Sciatic nerve (tissue), 2 donors: ENCODE results near the gene OSBPL10. TPM values are rescaled to one million over a fixed set of nuclear protein-coding genes. Genes with fewer than 3 reads are reported as not detected.
"Not testable (repeated sequence)": the region's sequence is repeated elsewhere in the genome, so short reads cannot be mapped to it uniquely, and the experiment has no call there.

ENCODE experiments used
- ATAC-seq: fragments of 200-7000 bp; cut with Tn5 transposase; one replicate; pipeline ENCODE4 v1.9.1; 2020; ENCODE audit warnings: mild to moderate bottlenecking, moderate library complexity
- DNase-seq: peaks from one replicate; pipeline ENCODE4 v3.0.0-alpha.2; 2020; ENCODE audit warnings: low spot score
- intact Hi-C: fragments of 100-400 bp; cut with DNase I; formaldehyde crosslinking; loops from one replicate; pipeline ENCODE4 v1.14.2; 2022
- total RNA-seq: library from RNA; stranded (reverse); fragmentation: NEBNext Ultra II Directional; extraction: Animal tissue kit (Norgen Biotek cat#: 25700); gene quantifications from one replicate; pipeline ENCODE4 v1.2.1, GENCODE V29; 2021
- donor health status: DM: no; HTN: no; CAD: no.
- donor health status: DM: no; HTN: no; CAD: no.

OSBPL10 gene
- total RNA-seq, 1 donor from 2014 or later, result 27.0 TPM

DNA sequence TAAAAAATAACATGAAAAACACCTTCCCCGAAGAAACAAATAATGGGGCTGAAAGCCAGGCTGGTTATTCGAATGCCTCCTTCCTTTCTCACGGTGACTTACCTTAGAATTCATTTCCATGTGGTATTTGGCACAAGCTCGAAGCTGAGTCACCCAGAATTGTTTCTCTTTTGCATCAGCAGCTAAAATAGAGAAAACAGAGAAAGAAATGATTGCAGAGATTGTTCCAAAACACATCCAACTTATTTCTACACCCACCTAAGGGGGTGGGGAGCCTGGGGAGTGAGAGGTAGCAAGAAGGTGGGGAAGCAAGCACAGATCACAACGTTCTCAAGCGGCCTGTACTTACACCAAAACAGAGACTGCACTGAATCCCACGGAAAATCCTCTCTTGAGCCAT is 104.7 kb downstream of the OSBPL10 start:
- DNase-seq (no peak), ATAC-seq (no peak)
- intact Hi-C loops, result no loop called here

DNA sequence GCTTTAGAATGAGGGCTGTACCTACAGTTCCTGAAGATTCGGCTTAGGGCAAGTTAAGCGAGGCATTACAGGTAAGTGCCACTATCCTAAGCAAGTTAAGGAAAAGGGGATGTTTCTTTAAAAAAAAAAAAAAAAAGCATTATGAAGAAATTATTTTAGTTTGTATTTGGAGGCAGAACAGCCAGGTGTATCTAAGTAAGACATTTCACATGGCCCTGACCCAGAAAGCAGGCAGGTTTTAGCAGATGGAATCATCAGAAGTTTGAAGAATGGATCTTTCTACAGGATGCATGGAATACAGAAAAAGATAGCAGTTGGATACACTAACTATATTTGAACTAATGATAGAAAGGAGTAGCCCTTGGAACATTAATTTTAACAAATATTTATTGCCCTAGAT is 105.6 kb downstream of the OSBPL10 start:
- ATAC-seq (no peak), DNase-seq (no peak)

GRCh38 chr3:31873254-31873820 is 107.7 kb downstream of the OSBPL10 start:
- no peak for DNase-seq
- peak; percentile 15 for ATAC-seq
- intact Hi-C loops, result no loop called here

More for the DNA sequence above, 105.6 kb downstream of the OSBPL10 start:
- intact Hi-C loops, result no loop called here

- ATAC-seq (peak; percentile 81), DNase-seq (no peak)
- intact Hi-C loops, result no loop called here
Measured at GRCh38 chr3:31871939-31872507, 109.0 kb downstream of the OSBPL10 start.

DNA sequence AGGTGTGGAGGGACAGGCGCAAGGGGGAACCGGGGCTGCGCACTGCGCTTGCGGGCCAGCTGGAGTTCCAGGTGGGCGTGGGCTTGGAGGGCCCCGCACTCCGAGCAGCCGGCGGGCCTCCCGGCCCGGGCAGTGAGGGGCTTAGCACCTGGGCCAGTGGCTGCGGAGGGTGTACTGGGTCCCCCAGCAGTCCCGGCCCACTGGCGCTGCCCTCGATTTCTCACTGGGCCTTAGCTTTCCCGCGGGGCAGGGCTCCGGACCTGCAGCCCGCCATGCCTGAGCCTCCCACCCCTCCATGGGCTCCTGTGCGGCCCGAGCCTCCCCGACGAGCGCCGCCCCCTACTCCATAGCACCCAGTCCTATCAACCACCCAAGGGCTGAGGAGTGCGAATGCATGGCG is 111.0 kb downstream of the OSBPL10 start:
- ATAC-seq, intact Hi-C loops, DNase-seq: not testable (repeated sequence)

- DNase-seq, result no peak
- intact Hi-C loops, result no loop called here
- ATAC-seq, result no peak
Measured at GRCh38 chr3:31868236-31868635, 112.8 kb downstream of the OSBPL10 start.

DNA sequence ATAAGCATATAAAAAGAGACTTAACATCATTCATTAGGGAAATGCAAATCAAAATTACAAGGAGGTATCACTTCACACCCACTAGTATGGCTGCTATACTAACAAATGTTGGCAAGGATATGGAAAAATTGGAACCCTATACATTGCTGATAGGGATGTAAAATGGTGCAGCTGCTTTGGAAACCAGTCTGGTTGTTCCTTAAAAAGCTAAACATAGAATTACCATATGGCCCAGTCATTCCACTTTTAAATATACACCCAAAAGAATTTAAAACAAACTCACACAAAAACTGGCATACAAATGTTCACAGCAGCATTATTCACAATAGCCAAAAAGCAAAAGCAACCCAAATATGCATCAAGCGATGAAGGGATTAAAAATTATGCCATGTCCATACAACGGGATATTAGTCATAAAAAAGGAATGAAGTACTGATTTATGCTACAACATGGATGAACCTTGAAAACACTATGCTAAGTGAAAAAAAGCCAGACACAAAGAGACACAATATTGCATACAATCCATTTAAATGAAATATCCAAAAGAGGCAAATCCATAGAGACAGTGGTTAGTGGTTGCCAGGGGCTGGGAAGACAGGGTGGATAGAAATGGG is 118.3 kb downstream of the OSBPL10 start:
- intact Hi-C loops, result no loop called here
- no peak for ATAC-seq
- DNase-seq, result no peak

- DNase-seq (no peak), ATAC-seq (no peak)
- intact Hi-C loops, result no loop called here
Measured at GRCh38 chr3:31861826-31862225, 119.2 kb downstream of the OSBPL10 start.

GRCh38 chr3:31860642-31861041 is 120.4 kb downstream of the OSBPL10 start:
- ATAC-seq, DNase-seq, intact Hi-C loops: not testable (repeated sequence)

DNA sequence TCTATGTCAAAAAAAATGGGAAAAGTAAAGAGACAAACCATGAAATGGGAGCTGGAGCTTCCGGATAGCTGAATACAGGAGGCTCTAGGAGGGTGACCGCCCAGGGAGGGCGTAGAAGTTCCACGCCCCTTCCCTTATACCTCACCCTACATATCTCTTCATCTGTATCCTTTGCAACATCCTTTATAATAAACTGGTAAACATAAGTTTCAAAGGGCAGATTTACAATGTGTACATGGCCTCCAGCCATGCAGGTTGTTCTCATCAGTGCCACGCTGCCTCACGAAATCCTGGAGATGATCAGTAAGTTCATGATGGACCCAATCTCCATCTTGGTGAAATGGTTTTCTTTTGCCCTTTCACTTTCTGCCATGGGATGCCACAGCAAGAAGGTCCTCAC is 121.8 kb downstream of the OSBPL10 start:
- no peak for ATAC-seq
- no peak for DNase-seq
- intact Hi-C loops, result no loop called here

DNA sequence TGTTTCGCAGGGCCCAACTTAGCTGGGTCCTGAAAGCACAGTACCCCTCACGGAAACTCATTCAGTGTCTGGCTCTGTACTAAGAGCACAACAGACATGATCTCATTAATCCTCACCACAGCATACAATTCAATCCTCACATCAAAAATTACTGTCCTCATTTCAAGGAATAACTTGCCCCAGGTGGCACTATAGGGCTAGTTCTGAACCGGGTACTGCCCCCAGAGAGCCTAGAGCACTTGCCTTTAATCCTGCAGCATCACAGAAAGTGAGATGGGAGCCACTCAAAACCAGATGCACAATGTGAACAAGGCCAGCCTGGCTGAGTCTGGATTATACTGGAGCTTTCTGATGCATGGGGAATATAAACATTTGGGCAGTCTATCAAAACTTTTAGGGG is 122.6 kb downstream of the OSBPL10 start:
- intact Hi-C loops, result no loop called here
- DNase-seq (no peak), ATAC-seq (no peak)

- ATAC-seq (no peak), DNase-seq (no peak)
- intact Hi-C loops, result no loop called here
Measured at GRCh38 chr3:31853580-31853979, 127.5 kb downstream of the OSBPL10 start.

DNA sequence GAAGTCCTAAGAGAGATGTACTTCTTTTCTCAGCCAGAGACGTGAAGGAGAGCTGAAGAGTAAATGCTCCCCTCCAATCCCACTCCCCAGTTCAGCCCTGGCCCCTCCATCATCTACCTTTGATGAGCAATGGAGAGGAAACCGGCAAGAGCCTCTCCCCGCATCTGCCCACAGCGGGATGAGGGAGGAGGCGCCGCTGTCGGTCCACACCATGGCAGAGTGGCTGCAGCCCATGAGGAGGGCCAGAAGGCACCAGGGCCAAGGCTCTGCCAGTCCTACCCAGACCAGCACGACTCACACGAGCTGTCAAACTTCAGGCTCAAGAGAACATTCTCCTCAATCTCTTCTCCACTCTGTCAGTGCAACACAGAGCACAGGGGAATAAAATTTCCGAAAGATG is 129.8 kb downstream of the OSBPL10 start:
- intact Hi-C loops, result no loop called here
- DNase-seq (no peak), ATAC-seq (peak; percentile 15)

DNA sequence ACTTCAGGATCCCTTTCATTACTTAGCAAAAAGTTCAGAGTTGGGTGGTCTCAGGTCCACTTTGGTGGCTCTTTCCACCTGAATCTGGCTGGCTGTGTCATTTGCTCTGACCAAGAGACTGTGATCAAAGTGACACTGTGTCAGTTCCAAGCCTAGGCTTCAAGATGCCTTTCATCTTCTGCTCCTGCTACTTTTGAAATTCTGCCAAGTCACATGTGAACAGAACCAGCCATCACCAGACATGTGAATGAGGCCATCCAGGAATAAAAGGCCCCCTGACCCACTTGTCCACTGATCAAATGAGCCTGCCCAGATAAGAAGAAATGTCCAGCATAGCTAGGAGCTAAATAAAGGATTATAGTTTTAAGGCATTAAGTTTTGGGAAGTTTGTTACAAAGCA is 132.2 kb downstream of the OSBPL10 start:
- intact Hi-C loops, result no loop called here
- no peak for DNase-seq
- ATAC-seq, result no peak

GRCh38 chr3:31848163-31848818 is 132.8 kb downstream of the OSBPL10 start:
- intact Hi-C loops, result no loop called here
- ATAC-seq, result no peak
- DNase-seq, result no peak

GRCh38 chr3:31847760-31848159 is 133.3 kb downstream of the OSBPL10 start:
- DNase-seq (no peak), ATAC-seq (no peak)
- intact Hi-C loops, result no loop called here

DNA sequence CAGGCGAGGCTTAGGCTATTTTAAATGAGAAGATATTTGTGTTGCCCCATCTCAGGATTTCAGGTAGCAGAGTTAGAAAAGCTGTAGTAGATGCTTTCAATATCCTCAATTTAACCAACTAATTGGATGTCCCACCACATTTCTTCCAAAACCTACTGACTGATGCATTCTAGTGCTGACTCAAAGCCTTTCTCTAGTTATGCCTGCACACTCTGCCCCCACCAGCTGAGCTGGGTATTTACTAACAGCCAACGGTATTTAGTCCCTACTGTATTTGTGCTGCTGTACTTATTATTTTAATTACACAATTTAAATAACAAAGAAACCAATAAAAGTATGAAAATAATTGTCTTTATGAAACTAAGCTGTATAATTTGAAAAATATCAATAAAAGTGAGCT is 139.5 kb downstream of the OSBPL10 start:
- intact Hi-C loops, result no loop called here
- ATAC-seq (no peak), DNase-seq (no peak)

GRCh38 chr3:31840252-31840651 is 140.8 kb downstream of the OSBPL10 start:
- intact Hi-C loops, result no loop called here
- no peak for ATAC-seq
- DNase-seq, result no peak

- intact Hi-C loops, result no loop called here
- DNase-seq (no peak), ATAC-seq (no peak)
Measured at GRCh38 chr3:31839144-31839917, 141.7 kb downstream of the OSBPL10 start.
